HepG2 (cell line): ENCODE measurements around the gene SART1. TPM values are rescaled to one million over a fixed set of nuclear protein-coding genes. Genes with fewer than 3 reads are reported as not detected.

Experiments used
- ATF7-NPFF ChIP-seq: sonication (generic); formaldehyde crosslinking; IDR thresholded peaks from 2 replicates; pipeline ENCODE4 v1.8.1; 2023; ENCODE audit warnings: mild to moderate bottlenecking, low read depth, missing genetic modification reagents, moderate library complexity
- BORCS8-MEF2B ChIP-seq: sonication (generic); formaldehyde crosslinking; IDR thresholded peaks from 2 replicates; pipeline ENCODE4 v1.8.0; 2022; ENCODE audit warnings: mild to moderate bottlenecking, missing genetic modification reagents
- HHEX ChIP-seq: IDR thresholded peaks from 2 replicates; pipeline ENCODE4 v1.6.1; 2016; ENCODE audit warnings: control low read depth
- NR2F6 ChIP-seq, 2 experiments: IDR thresholded peaks; 2 replicates each; pipeline ENCODE4 v1.6.1; 2016; ENCODE audit warnings: antibody characterized with exemption in 1 of 2, mild to moderate bottlenecking in 1 of 2
- POLR2AphosphoS5 ChIP-seq: IDR thresholded peaks from 2 replicates; pipeline ENCODE4 v1.6.1; 2012; ENCODE audit warnings: low read depth, low read length
- RBFOX2 ChIP-seq: fragments of 200-400 bp; formaldehyde crosslinking; IDR thresholded peaks from 2 replicates; pipeline ENCODE4 v1.6.1; 2017; ENCODE audit warnings: low read depth, mild to moderate bottlenecking, low read length
- SOX6 ChIP-seq, 2 experiments: fragments of 450-650 bp in 1 of 2; sonication (generic) in 1 of 2; formaldehyde crosslinking in 1 of 2; IDR thresholded peaks; 2 replicates each; pipeline versions ENCODE4 v1.4.0 to v1.6.1; 2017 to 2020; ENCODE audit warnings: antibody characterized with exemption in 1 of 2, mild to moderate bottlenecking in 1 of 2, missing genetic modification reagents in 1 of 2
- ZKSCAN1 ChIP-seq: fragments of 150-350 bp; IDR thresholded peaks from 2 replicates; pipeline ENCODE4 v1.6.1; 2014; ENCODE audit warnings: low read length
- ZNF296 ChIP-seq: sonication (generic); formaldehyde crosslinking; conservative IDR thresholded peaks from 2 replicates; pipeline ENCODE4 v1.5.0; 2020; ENCODE audit warnings: mild to moderate bottlenecking, missing genetic modification reagents
- ZNF547 ChIP-seq: sonication (generic); formaldehyde crosslinking; IDR thresholded peaks from 2 replicates; pipeline ENCODE4 v1.5.1; 2020; ENCODE audit warnings: mild to moderate bottlenecking, missing genetic modification reagents
- ZNF775 ChIP-seq: sonication (generic); formaldehyde crosslinking; IDR thresholded peaks from 2 replicates; pipeline ENCODE4 v1.4.0; 2020; ENCODE audit warnings: missing genetic modification reagents, mild to moderate bottlenecking, moderate library complexity, borderline replicate concordance
- ZNF841 ChIP-seq: sonication (generic); formaldehyde crosslinking; IDR thresholded peaks from 2 replicates; pipeline ENCODE4 v1.8.1; 2023; ENCODE audit warnings: missing genetic modification reagents, borderline replicate concordance
- polyA plus RNA-seq, 8 experiments: library from polyadenylated mRNA; depleted of rRNA in 3 of 8; stranded (reverse) in 7 of 8; unstranded in 1 of 8; fragments of >200 nt; fragmentation: Illumina TruSeq in 4 of 8; extraction: Trizol in 4 of 8; gene quantifications; 2 replicates each; pipeline versions ENCODE4 v1.2.1 to v1.2.3, GENCODE V29; 2011 to 2016; ENCODE audit warnings: low read depth in 4 of 8, missing spikeins in 1 of 8, mixed read lengths in 1 of 8; ENCODE audit not compliant: insufficient read depth in 1 of 8
- total RNA-seq, 5 experiments: library from RNA; depleted of rRNA; stranded (reverse); fragments of >200 nt; fragmentation: Illumina TruSeq; extraction: Trizol; gene quantifications; 2 replicates each; pipeline ENCODE4 v1.2.3, GENCODE V29; 2016; ENCODE audit warnings: low read depth in 1 of 5
- TF ChIP-seq, protein P1 (sequence below): sonication (generic); formaldehyde crosslinking; conservative IDR thresholded peaks from 2 replicates; pipeline ENCODE4 v1.4.0; 2020; ENCODE audit warnings: mild to moderate bottlenecking, missing genetic modification reagents, moderate library complexity
- TF ChIP-seq, protein P2 (sequence below): sonication (generic); formaldehyde crosslinking; IDR thresholded peaks from 2 replicates; pipeline ENCODE4 v1.4.0; 2020; ENCODE audit warnings: missing genetic modification reagents
- TF ChIP-seq, protein P3 (sequence below): sonication (generic); formaldehyde crosslinking; IDR thresholded peaks from 2 replicates; pipeline ENCODE4 v1.4.0; 2020; ENCODE audit warnings: mild to moderate bottlenecking, missing genetic modification reagents
- TF ChIP-seq, protein P4 (sequence below): IDR thresholded peaks from 2 replicates; pipeline ENCODE4 v1.6.1; 2016; ENCODE audit warnings: missing compliant biosample characterization, missing genetic modification reagents, borderline replicate concordance

The SART1 gene
- total and polyA plus RNA-seq, 2 of the 13 experiments (the other 11 are each of a cell fraction or from before 2014, with no cell fraction given): 11.3 to 22.5 TPM

DNA sequence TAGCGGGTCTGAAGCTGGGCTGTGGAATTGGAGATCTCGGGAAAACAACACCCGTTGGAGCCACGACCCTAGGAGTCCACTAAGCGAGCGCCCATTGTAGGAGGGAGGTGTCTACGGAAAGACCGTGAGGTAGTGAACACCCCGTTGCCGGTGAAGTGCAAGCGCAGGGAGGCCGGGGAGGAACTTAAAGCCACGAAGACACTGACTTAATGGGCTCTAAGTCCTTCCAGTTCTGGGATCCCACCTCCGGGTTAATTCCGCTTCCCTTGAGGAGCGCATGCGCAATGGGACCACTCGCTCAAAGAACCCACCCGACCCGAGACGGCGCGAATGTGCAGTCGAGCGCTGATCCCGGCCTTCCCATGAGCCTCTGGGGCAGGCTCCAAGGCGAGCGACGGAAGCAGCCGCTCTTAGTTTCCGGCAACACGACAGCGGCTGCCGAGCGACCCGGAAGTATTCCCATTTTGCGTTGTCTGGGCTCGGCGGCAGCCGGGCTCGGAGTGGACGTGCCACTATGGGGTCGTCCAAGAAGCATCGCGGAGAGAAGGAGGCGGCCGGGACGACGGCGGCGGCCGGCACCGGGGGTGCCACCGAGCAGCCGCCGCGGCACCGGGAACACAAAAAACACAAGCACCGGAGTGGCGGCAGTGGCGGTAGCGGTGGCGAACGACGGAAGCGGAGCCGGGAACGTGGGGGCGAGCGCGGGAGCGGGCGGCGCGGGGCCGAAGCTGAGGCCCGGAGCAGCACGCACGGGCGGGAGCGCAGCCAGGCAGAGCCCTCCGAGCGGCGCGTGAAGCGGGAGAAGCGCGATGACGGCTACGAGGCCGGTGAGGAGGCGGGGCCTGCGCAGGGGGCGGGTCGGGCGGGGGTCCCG, at the start of gene SART1 (continued):
- TF ChIP-seq, protein P1, sequence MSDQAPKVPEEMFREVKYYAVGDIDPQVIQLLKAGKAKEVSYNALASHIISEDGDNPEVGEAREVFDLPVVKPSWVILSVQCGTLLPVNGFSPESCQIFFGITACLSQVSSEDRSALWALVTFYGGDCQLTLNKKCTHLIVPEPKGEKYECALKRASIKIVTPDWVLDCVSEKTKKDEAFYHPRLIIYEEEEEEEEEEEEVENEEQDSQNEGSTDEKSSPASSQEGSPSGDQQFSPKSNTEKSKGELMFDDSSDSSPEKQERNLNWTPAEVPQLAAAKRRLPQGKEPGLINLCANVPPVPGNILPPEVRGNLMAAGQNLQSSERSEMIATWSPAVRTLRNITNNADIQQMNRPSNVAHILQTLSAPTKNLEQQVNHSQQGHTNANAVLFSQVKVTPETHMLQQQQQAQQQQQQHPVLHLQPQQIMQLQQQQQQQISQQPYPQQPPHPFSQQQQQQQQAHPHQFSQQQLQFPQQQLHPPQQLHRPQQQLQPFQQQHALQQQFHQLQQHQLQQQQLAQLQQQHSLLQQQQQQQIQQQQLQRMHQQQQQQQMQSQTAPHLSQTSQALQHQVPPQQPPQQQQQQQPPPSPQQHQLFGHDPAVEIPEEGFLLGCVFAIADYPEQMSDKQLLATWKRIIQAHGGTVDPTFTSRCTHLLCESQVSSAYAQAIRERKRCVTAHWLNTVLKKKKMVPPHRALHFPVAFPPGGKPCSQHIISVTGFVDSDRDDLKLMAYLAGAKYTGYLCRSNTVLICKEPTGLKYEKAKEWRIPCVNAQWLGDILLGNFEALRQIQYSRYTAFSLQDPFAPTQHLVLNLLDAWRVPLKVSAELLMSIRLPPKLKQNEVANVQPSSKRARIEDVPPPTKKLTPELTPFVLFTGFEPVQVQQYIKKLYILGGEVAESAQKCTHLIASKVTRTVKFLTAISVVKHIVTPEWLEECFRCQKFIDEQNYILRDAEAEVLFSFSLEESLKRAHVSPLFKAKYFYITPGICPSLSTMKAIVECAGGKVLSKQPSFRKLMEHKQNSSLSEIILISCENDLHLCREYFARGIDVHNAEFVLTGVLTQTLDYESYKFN (CRISPR knock-in tag): peak; percentile 59; the same call in 1 of the 2 replicates
- TF ChIP-seq RBFOX2 (peak; percentile 95), ZNF296 (CRISPR knock-in tag) (no peak), ZNF775 (no peak), BORCS8-MEF2B (no peak), ZNF547 (CRISPR knock-in tag) (0 out of 2 replicates have a peak, but pooled peaks have one; percentile 64), HHEX (CRISPR knock-in tag) (no peak), ZKSCAN1 (no peak), NR2F6 (IDR thresholded peaks at IDR 0.05) (no peak), NR2F6 (CRISPR knock-in tag; IDR thresholded peaks at IDR 0.05) (no peak), ATF7-NPFF (CRISPR knock-in tag) (peak; percentile 22; the same call in 1 of the 2 replicates), SOX6 (IDR thresholded peaks at IDR 0.05) (no peak), SOX6 (CRISPR knock-in tag; IDR thresholded peaks at IDR 0.05) (peak; percentile 57; the same call in 1 of the 2 replicates), ZNF841 (no peak), POLR2AphosphoS5 (peak; percentile 96)
- TF ChIP-seq, protein P2, sequence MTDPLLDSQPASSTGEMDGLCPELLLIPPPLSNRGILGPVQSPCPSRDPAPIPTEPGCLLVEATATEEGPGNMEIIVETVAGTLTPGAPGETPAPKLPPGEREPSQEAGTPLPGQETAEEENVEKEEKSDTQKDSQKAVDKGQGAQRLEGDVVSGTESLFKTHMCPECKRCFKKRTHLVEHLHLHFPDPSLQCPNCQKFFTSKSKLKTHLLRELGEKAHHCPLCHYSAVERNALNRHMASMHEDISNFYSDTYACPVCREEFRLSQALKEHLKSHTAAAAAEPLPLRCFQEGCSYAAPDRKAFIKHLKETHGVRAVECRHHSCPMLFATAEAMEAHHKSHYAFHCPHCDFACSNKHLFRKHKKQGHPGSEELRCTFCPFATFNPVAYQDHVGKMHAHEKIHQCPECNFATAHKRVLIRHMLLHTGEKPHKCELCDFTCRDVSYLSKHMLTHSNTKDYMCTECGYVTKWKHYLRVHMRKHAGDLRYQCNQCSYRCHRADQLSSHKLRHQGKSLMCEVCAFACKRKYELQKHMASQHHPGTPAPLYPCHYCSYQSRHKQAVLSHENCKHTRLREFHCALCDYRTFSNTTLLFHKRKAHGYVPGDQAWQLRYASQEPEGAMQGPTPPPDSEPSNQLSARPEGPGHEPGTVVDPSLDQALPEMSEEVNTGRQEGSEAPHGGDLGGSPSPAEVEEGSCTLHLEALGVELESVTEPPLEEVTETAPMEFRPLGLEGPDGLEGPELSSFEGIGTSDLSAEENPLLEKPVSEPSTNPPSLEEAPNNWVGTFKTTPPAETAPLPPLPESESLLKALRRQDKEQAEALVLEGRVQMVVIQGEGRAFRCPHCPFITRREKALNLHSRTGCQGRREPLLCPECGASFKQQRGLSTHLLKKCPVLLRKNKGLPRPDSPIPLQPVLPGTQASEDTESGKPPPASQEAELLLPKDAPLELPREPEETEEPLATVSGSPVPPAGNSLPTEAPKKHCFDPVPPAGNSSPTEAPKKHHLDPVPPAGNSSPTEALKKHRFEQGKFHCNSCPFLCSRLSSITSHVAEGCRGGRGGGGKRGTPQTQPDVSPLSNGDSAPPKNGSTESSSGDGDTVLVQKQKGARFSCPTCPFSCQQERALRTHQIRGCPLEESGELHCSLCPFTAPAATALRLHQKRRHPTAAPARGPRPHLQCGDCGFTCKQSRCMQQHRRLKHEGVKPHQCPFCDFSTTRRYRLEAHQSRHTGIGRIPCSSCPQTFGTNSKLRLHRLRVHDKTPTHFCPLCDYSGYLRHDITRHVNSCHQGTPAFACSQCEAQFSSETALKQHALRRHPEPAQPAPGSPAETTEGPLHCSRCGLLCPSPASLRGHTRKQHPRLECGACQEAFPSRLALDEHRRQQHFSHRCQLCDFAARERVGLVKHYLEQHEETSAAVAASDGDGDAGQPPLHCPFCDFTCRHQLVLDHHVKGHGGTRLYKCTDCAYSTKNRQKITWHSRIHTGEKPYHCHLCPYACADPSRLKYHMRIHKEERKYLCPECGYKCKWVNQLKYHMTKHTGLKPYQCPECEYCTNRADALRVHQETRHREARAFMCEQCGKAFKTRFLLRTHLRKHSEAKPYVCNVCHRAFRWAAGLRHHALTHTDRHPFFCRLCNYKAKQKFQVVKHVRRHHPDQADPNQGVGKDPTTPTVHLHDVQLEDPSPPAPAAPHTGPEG (CRISPR knock-in tag): no peak
- TF ChIP-seq, protein P3, sequence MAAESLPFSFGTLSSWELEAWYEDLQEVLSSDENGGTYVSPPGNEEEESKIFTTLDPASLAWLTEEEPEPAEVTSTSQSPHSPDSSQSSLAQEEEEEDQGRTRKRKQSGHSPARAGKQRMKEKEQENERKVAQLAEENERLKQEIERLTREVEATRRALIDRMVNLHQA: no peak
- TF ChIP-seq, protein P4, sequence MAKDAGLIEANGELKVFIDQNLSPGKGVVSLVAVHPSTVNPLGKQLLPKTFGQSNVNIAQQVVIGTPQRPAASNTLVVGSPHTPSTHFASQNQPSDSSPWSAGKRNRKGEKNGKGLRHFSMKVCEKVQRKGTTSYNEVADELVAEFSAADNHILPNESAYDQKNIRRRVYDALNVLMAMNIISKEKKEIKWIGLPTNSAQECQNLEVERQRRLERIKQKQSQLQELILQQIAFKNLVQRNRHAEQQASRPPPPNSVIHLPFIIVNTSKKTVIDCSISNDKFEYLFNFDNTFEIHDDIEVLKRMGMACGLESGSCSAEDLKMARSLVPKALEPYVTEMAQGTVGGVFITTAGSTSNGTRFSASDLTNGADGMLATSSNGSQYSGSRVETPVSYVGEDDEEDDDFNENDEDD (CRISPR knock-in tag): peak; percentile 86; the same call in 1 of the 2 replicates
